ENCODE results near the gene TTC1. TPM values are rescaled to one million over a fixed set of nuclear protein-coding genes. Genes with fewer than 3 reads are reported as not detected.

Gene TTC1
- total RNA-seq, 4 donors from 2014 or later = 39.3 to 62.9 (median 58.9) TPM

GRCh38 chr5:160108124-160108523 is 99.2 kb downstream of the TTC1 start:
- peaks cover 0 to 34% (median 0%) of the 10 kb centered on the region in 3 donors for H3K4me1 ChIP-seq
- WGBS, 2 donors (ENCODE audit: low coverage in 1 of 2) = 89 to 100% methylated on average over 2 of the region's 2 CpGs
- H3K36me3 ChIP-seq = peaks cover 0 to 44% of the 10 kb centered on the region in 2 donors
- H3K27ac ChIP-seq = no peak overlapping the region
- no peak overlapping the region for H3K4me3 ChIP-seq
- TF ChIP-seq POLR2AphosphoS5 (IDR thresholded peaks at IDR 0.05) (no peak), CTCF (IDR thresholded peaks at IDR 0.05) (no peak), EP300 (IDR thresholded peaks at IDR 0.05) (no peak), POLR2A (IDR thresholded peaks at IDR 0.05) (no peak)
- H3K27me3 ChIP-seq = no peaks in the 10 kb centered on the region
- no peaks in the 10 kb centered on the region for H3K9me3 ChIP-seq
- ATAC-seq = no peak

Small RNAs within 50 kb of the gene (small RNA-seq; reads per million reads assigned to genes)
- 0 reads per million in 4 donors for gene RF00019

Other genes starting within 250 kb of the TTC1 start
- 1 to 10 TPM in 3 of 4 donors, under 1 TPM in 1; 0.67 to 5.3 (median 3.0) TPM for gene ADRA1B, start 92.7 kb upstream of the TTC1 start, total RNA-seq
- 10 to 100 TPM; 18.3 to 34.7 (median 28.8) TPM for gene PWWP2A, start 110.3 kb downstream of the TTC1 start, total RNA-seq
- gene FABP6, start 220.4 kb downstream of the TTC1 start, total RNA-seq = not detected

Measured in gastroesophageal sphincter (tissue), 4 donors.